Keratinocyte (primary cell): ENCODE data around the gene USP4. TPM values are rescaled to one million over a fixed set of nuclear protein-coding genes. Genes with fewer than 3 reads are reported as not detected.

Source experiments
- DNase-seq: peaks from one replicate; pipeline ENCODE4 v3.0.0-alpha.2; 2011; ENCODE audit warnings: low read depth, missing footprints, low spot score
- FAIRE-seq: peaks from 2 replicates; lab custom pipeline; 2011; peaks lifted over from hg19 to GRCh38; lab: Jason Lieb, UNC
- H2AFZ ChIP-seq: 2 replicates; pipeline ENCODE4 v1.6.0; 2012; ENCODE audit warnings: low read length, control low read depth, inconsistent platforms; ENCODE audit not compliant: control insufficient read depth
- H3K27ac ChIP-seq: 2 replicates; pipeline ENCODE4 v1.5.1; 2011; ENCODE audit warnings: low read length; ENCODE audit not compliant: control insufficient read depth, insufficient read depth
- H3K27me3 ChIP-seq: 3 replicates; pipeline ENCODE4 v1.6.0; 2011; ENCODE audit warnings: low read length; ENCODE audit not compliant: control insufficient read depth, insufficient read depth; ENCODE audit errors: extremely low read depth
- H3K36me3 ChIP-seq, 2 experiments: 2 replicates in 1 of 2; 3 replicates in 1 of 2; pipeline ENCODE4 v1.5.1; 2011; ENCODE audit warnings: low read length in 2 of 2, mild to moderate bottlenecking in 1 of 2; ENCODE audit not compliant: control insufficient read depth in 2 of 2, insufficient read depth in 2 of 2; ENCODE audit errors: extremely low read depth in 1 of 2
- H3K4me1 ChIP-seq: 3 replicates; pipeline ENCODE4 v1.5.1; 2011; ENCODE audit warnings: low read length; ENCODE audit not compliant: control insufficient read depth, insufficient read depth; ENCODE audit errors: extremely low read depth
- H3K4me2 ChIP-seq: 3 replicates; pipeline ENCODE4 v1.6.0; 2011; ENCODE audit warnings: low read depth, low read length; ENCODE audit not compliant: control insufficient read depth, insufficient read depth; ENCODE audit errors: extremely low read depth
- H3K4me3 ChIP-seq, 3 experiments: fragments of 200-600 bp in 1 of 3; sonication (generic) in 1 of 3; 2 replicates in 2 of 3; 3 replicates in 1 of 3; pipeline ENCODE4 v1.5.1; 2011 to 2016; ENCODE audit warnings: low read length in 3 of 3, mild to moderate bottlenecking in 3 of 3, control low read depth in 2 of 3, inconsistent platforms in 1 of 3, low read depth in 1 of 3, mixed read lengths in 1 of 3, mixed run types in 1 of 3, moderate library complexity in 1 of 3; ENCODE audit not compliant: control insufficient read depth in 2 of 3, insufficient read depth in 2 of 3; ENCODE audit errors: extremely low read depth in 1 of 3
- H3K79me2 ChIP-seq: 2 replicates; pipeline ENCODE4 v1.6.0; 2012; ENCODE audit warnings: low read length; ENCODE audit not compliant: control insufficient read depth, insufficient read depth
- H3K9ac ChIP-seq: 3 replicates; pipeline ENCODE4 v1.6.0; 2011; ENCODE audit warnings: low read length; ENCODE audit not compliant: control insufficient read depth, insufficient read depth; ENCODE audit errors: extremely low read depth
- H3K9me1 ChIP-seq: 3 replicates; pipeline ENCODE4 v1.6.0; 2011; ENCODE audit warnings: low read length; ENCODE audit not compliant: control insufficient read depth, insufficient read depth; ENCODE audit errors: extremely low read depth
- H3K9me3 ChIP-seq: 2 replicates; pipeline ENCODE4 v1.5.1; 2012; ENCODE audit warnings: low read depth, low read length; ENCODE audit not compliant: control insufficient read depth
- H4K20me1 ChIP-seq: 3 replicates; pipeline ENCODE4 v1.6.0; 2011; ENCODE audit warnings: low read length; ENCODE audit not compliant: control insufficient read depth, insufficient read depth; ENCODE audit errors: extremely low read depth
- EZH2 ChIP-seq: IDR thresholded peaks from one replicate; pipeline ENCODE4 v1.6.1; 2012; ENCODE audit warnings: inconsistent platforms, mild to moderate bottlenecking, low read length, moderate library complexity
- dilution Hi-C: fragments of 300-500 bp; cut with MboI; formaldehyde crosslinking; loops from one replicate; pipeline ENCODE4 v1.7.0; 2020; ENCODE audit warnings: low sequenced_read_pairs; ENCODE audit not compliant: extremely low pct_ligation_motif_present
- polyA plus RNA-seq, 5 experiments: library from polyadenylated mRNA; depleted of rRNA in 3 of 5; stranded (reverse) in 3 of 5; stranded (forward) in 1 of 5; unstranded in 1 of 5; fragments of >200 nt; gene quantifications; 1 replicate in 1 of 5; 2 replicates in 3 of 5; 3 replicates in 1 of 5; pipeline versions ENCODE4 v1.2.1 to v1.2.3, GENCODE V29; 2011 to 2012; ENCODE audit warnings: missing spikeins in 2 of 5, low read depth in 1 of 5, low replicate concordance in 1 of 5
- TF ChIP-seq, protein P1 (sequence below), 3 experiments: IDR thresholded peaks in 1 of 3; conservative IDR thresholded peaks in 1 of 3; optimal IDR thresholded peaks in 1 of 3; 2 replicates in 2 of 3; 3 replicates in 1 of 3; pipeline versions ENCODE3 to v1.5.1; 2011; ENCODE audit warnings: low read length in 3 of 3, mild to moderate bottlenecking in 3 of 3, moderate library complexity in 2 of 3, control low read depth in 1 of 3, inconsistent platforms in 1 of 3; ENCODE audit not compliant: insufficient read depth in 2 of 3; ENCODE audit errors: extremely low read depth in 1 of 3

The USP4 gene
- polyA plus RNA-seq, 1 donor (not counting 4 experiments of a cell fraction or from before 2014, with no cell fraction given), result 47.8 TPM

DNA sequence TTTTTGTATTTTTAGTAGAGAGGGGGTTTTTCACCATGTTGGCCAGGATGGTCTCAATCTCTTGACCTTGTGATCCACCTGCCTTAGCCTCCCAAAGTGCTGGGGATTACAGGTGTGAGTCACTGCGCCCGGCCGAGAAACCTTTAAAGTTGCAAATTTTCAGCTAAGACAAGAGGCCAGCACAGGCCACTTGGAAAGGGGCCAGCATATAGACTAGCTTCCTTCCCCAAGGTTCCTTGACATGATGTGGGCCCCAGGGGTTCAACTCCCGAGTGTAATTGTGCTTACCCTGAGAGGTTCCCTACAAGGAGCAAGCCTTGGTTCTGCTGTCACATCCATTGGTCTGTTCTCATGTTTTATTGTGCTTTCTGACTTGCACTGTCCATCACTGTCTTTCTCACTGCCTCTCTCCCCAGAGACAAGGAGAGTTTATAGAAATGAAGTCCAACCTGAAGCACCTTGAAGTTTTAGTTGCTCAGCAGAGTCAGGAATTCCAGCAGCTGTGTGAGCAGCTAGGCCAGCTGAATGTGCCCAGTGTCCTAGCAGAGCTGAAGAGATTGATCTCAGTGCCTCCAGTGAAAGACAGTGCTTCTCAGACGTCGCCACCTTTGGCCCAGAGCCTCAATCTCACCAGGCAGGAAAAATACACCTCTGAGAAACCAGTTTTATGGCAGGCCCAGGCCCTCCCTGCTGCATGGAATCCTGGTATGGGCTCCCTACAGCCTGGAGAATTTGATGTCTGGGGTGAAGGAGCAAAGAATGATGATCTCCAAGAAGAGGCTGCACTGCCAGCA is 83.9 kb downstream of the USP4 start:
- H3K36me3 ChIP-seq, result no peaks in the 10 kb centered on the region
- H3K4me1 ChIP-seq, result no peaks in the 10 kb centered on the region
- no peak overlapping the region for H3K9ac ChIP-seq
- H3K9me3 ChIP-seq, result no peaks in the 10 kb centered on the region
- no peak overlapping the region for H2AFZ ChIP-seq
- no peak overlapping the region for H3K27ac ChIP-seq
- DNase-seq, result no peak
- no peaks in the 10 kb centered on the region for H3K27me3 ChIP-seq
- H3K4me2 ChIP-seq, result no peak overlapping the region
- TF ChIP-seq, protein P1, sequence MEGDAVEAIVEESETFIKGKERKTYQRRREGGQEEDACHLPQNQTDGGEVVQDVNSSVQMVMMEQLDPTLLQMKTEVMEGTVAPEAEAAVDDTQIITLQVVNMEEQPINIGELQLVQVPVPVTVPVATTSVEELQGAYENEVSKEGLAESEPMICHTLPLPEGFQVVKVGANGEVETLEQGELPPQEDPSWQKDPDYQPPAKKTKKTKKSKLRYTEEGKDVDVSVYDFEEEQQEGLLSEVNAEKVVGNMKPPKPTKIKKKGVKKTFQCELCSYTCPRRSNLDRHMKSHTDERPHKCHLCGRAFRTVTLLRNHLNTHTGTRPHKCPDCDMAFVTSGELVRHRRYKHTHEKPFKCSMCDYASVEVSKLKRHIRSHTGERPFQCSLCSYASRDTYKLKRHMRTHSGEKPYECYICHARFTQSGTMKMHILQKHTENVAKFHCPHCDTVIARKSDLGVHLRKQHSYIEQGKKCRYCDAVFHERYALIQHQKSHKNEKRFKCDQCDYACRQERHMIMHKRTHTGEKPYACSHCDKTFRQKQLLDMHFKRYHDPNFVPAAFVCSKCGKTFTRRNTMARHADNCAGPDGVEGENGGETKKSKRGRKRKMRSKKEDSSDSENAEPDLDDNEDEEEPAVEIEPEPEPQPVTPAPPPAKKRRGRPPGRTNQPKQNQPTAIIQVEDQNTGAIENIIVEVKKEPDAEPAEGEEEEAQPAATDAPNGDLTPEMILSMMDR (optimal IDR thresholded peaks at IDR 0.05 in 1 of 3, IDR thresholded peaks at IDR 0.05 in 1 of 3, conservative IDR thresholded peaks at IDR 0.05 in 1 of 3; ENCODE audit: extremely low read depth in 1 of 3, insufficient read depth in 2 of 3, low read length in 3 of 3), result no peak
- TF ChIP-seq EZH2, result no peak
- no peak overlapping the region for H3K4me3 ChIP-seq
- no peaks in the 10 kb centered on the region for H3K9me1 ChIP-seq
- dilution Hi-C loops, result no loop called here
- no peak for FAIRE-seq
- H3K79me2 ChIP-seq, result no peaks in the 10 kb centered on the region
- no peaks in the 10 kb centered on the region for H4K20me1 ChIP-seq

DNA sequence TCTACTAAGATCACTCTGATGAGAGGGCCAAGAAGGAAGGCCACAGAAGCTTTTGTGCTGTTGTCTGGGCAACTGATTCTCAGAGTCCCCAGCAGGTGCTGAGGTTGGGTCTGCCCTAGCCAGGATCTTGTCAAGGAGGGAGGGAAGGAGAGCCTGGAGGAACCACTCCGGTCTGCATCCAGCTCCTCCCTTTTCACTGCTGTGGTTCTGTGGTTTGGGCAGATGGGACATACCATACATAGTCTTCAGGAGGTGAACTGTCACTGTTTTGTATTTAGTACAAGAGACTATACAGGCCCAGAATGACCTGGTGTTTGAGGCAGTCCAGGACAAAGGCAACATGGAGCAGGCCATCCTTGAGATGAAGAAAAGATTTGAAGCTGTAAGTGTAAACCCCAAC is 84.7 kb downstream of the USP4 start:
- dilution Hi-C loops, result no loop called here

More for the DNA sequence above, 84.7 kb downstream of the USP4 start:
- Histone ChIP-seq H3K79me2 (no peaks in the 10 kb centered on the region), H3K4me1 (no peaks in the 10 kb centered on the region), H2AFZ (no peak overlapping the region), H3K9me3 (no peaks in the 10 kb centered on the region), H3K27me3 (no peaks in the 10 kb centered on the region), H3K4me2 (no peak overlapping the region), H3K9ac (no peak overlapping the region), H4K20me1 (no peaks in the 10 kb centered on the region), H3K36me3 (no peaks in the 10 kb centered on the region), H3K9me1 (no peaks in the 10 kb centered on the region), H3K27ac (no peak overlapping the region), H3K4me3 (no peak overlapping the region)
- DNase-seq (no peak), FAIRE-seq (no peak)
- TF ChIP-seq EZH2, result no peak
- TF ChIP-seq, protein P1 (optimal IDR thresholded peaks at IDR 0.05 in 1 of 3, IDR thresholded peaks at IDR 0.05 in 1 of 3, conservative IDR thresholded peaks at IDR 0.05 in 1 of 3; ENCODE audit: extremely low read depth in 1 of 3, insufficient read depth in 2 of 3, low read length in 3 of 3), result no peak
